GM18870 (cell line): Measurements from ENCODE around the gene DLGAP3.
"Not testable (repeated sequence)": the region's sequence is repeated elsewhere in the genome, so short reads cannot be mapped to it uniquely, and the experiment has no call there.

Source experiments
- ATAC-seq: cut with Tn5 transposase; IDR thresholded peaks from one replicate; pipeline ENCODE4 v1.9.1; 2021; ENCODE audit warnings: moderate library complexity; ENCODE audit not compliant: unreplicated experiment

The DLGAP3 gene

DNA sequence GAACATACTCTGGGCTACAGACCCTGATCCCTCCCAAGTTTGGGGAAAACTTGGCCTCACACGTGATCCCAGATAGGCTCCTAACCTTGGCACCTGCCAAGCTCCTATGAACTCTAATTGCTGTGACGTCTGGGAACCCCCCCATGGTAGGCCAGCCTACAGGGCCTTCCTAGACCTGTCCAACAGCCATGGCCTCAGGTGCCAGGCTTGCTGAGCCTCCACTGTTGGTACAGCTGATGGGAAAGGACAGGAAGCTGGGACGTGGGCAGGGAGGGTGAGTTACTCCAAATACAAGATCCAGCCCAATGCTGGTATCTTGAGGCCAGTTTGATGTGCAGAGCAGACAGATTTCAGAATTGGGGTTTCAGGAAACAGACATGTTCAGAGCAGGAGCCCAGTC, 89.0 kb downstream of the DLGAP3 start:
- no peak for ATAC-seq

DNA sequence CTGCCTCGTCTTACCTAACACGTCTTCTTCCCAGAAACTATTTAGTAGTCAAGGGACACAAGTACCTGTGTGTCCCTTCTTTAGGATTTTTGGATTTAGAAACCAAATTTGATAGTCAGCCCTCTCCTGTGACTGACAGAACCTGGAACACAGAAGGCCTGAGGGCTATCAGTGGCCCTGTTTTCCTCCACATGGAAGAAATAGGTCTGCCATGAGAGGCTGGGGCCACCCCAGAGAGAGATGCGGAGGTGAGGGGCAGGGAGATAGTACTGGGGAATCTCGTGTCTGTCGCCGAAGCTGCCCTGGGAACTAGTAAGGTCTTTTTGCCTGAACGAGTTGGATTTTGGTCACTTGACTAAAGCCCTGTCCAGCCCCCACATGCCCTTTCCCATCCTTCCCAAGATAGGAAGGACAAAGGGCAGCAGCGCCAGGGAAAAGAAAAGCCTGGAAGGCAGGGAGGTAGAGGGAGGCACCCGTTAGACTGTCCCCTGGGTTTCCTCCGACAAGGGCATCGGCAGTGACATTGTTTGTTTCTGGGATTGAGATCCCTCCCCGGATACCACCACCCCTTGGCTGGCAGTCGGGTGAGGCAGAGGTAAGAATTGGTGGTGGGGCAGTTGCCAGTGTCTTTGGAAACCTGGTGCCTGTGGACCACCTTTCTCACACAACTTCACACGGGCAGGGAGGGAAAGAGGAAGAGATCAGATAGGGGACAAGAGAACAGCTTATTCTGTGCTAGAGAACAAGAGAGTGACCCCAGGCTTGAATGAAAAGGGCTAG, 89.7 kb downstream of the DLGAP3 start:
- no peak for ATAC-seq

DNA sequence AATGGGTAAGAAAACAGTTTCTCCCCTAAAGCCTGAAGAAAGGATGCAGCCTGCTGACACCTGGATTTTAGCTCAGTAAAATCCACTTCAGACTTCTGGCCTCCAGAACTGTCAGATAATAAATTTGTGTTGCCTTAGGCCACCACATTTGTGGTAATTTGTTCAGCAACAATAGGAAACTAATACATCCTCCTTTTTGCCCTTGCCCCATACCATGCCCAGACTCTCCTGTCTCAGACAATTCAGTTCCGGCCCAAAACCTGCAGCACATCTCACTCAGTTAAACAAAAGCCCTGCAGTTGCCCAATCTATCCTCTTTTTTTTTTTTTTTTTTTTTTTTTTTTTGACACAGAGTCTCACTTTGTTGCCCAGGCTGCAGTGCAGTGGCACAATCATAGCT, 95.7 kb downstream of the DLGAP3 start:
- no peak for ATAC-seq

DNA sequence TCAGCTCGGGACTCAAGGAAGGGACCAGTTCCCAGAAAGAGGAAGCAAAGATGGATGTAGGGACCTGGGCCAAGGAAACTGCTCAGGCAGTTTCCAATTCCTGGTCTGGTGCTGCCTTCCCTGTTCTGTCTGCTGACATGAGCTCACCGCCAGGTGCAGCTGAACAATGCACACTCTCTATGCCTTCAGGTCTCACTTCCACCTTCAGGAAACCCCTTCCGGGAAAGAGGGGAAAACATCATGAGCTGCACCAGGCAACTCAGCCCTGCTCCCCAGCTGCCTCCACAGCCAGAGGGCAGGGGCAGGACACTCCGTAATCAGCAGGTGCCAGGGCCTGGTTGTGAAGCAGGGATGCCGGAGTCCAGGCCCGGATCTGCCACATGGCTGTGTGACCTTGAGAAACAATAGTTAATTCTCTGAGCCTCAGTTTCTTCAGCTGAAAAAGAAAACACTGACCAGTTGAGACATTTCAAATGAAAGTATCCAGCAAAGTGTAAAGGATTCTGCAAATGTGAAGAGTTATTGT, 97.7 kb downstream of the DLGAP3 start:
- no peak for ATAC-seq

DNA sequence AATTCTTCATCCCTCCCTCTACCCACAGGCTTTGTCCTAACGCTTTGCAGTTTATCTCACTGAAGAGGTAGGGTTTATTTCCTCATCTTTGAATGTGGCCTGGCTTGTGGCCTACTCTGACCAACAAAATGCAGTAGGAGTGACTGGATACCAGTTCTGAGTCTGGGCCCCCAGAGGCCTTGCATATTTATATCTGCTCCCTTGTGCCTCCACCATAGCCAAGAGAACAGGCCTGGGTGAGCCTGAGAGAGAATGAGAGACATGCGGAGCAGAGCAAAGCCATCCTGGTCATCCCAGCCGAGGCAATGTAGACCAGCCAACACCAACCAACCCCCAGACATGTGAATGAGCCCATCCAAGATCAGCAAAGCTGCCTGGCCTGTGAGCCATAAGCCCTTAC, 100.2 kb downstream of the DLGAP3 start:
- ATAC-seq: no peak

DNA sequence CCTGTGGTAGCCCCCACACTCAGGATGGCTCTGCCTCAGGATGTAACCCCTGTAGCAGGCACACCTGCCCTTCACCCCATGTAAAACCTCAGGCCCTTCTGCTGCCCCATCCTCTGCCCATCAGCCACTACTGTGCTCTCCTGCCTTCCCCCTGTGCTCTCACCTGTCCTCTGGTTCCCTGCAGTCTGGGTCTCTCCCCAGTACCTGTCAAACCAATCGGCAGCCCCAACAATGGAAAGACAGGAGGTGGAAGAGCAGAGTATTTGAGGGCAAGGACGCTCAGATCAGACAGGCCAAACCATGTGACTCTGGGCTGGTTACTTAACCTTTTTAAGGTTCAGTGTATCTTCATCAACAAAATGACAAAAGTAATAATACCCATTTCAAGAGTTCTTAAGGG, 100.8 kb downstream of the DLGAP3 start:
- ATAC-seq: no peak

DNA sequence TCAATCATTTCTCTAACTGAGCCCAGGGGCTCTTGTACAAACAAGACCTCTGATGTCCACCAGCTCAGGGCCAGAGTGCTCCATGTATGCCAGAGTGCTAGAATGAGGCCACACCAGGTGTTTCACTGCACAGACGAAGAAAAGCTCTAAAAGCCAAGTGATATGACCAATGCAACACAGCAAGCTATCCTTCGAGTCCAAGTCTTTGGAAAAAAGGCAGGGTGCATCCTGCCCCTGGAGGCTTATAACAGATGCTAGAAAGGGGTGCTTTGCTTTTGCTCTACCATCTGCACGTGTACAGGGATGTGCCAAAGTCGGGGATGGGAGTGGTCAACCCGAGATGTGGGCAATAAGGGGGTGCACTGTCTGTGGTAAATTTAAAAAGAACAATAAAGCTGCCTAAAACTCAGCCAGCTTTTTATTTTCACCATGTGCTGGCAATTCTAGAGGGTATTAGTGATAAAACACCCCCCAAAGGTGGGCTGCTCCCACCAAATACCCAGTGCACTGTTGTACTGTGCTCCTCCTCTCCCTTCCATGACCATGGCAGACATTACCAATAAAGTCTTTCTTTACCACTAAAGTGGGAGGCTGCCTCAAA, 102.0 kb downstream of the DLGAP3 start:
- no peak for ATAC-seq

DNA sequence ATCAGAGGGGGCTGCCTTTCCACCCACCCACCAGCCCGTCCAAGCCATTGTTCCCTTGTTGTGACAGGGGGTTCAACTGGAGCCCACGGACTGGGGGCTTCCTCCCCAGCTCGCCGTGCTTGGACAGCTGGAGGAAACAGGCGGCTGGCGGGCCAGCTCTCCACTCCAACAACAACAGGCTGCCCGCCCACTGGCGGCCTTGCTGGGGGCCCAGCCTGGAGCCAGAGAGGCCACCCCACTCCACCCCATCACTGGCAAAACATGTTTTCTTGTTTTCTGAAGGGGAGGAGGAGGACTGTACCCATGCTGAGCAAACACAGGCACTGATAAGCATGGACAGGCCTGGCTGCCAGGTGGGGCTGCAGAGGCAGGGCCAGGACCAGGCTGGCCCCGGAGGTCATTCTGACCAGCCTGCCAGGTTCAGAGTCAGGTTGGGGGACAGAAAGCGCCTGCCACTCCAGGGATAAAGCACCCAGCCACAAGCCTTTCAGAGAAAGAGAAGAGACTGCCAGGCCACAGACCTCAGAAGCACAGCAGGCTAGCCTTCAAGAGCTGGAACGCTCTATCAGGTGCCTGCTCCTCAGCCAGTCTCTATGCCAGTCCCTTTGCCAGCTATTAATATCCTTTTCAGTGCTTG, 103.9 kb downstream of the DLGAP3 start:
- no peak for ATAC-seq

DNA sequence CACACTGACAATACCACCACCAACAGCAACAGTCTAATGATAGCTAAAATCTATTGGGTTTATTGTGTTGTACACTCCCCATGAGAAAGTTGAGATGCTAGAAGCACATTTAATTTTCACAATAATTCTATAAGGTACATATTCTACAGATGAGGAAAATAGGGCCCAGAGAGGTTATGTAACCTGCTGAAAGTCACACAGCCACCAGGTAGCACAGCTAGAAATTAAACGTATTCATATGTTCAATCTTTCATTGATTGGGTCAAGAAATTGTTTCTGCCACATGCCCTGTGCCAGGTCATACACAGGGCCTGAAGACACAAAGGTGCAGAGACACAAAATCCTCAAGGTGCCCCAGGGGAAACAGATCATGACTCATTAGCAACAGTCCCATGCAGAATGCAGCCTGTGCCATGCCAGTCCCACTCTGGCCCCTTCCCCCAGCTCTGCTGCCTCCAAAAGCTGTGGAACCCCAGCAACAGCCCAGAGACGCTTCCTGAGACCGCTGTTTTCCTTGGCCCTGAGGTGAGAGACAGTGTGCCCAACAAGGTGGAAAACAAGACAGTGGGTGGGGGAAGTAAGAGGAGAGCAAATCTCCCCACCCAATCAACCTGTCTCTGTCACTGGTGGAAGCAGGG, 104.5 kb downstream of the DLGAP3 start:
- no peak for ATAC-seq

DNA sequence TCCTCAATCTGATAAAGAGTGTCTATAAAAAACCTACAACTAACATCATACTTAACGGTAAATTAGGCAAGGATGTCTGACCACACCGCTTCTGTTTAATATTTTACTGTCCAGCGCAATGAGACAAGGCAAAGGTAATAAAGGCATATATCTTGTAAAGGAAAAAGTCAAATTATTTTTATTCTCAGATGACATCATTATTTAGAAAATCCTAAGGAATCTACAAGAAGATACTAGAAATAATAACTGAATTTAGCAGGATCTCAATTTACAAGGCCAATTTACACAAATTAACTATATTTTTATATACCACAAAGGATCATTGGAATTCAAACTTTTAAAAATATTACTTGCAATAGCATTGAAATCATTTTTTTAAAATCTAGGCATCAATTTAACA, 107.2 kb downstream of the DLGAP3 start:
- no peak for ATAC-seq

DNA sequence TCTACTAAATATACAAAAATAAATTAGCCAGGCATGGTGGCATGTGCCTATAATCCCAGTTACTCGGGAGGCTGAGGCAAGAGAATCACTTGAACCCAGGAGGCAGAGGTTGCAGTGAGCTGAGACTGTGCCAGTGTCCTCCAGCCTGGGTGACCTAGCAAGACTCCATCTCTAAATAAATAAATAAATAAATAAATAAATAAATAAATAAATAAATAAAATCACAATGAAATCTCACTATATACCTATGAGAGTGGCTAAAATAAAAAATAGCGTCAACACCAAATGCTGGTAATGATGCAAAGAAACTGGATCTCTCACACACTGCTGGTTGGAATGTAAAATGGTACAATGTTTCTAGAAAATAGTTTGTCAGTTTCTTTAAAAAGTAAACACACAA, 110.6 kb downstream of the DLGAP3 start:
- ATAC-seq: not testable (repeated sequence)

DNA sequence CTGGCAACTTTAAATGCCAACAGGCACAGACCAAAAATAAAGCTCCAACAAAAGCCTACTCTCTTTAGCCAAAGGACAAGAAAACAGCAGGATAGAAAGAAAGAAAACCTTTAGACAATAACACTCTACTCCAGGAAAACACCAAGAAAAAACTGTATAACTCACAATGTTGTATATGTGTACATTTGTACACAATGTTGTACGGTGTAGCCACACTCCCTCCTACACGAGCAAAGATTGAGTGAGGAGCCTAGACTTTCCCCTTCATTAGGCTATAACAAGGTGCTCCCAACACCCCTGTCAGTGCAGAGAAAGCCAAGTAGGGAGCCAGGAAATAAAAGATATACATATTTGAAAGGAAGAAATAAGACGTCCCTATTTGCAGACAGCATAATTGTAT, 112.7 kb downstream of the DLGAP3 start:
- no peak for ATAC-seq

DNA sequence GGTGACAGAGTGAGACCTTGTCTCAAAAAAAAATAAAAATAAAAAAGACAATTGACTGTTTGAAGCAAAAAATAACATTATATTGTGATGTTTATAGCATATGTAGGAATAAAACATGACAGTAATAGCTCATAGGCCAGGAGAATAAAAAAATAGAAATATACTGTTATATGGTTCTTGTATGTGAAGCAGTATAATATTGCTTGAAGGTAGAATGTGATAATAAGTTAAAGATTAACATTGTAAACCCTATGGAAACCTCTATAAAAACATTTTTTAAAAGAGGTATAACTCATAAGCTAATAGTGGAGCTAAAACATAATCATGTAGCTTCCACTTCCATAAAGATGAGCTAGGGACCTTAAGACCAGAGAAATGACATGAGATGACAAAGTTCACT, 113.1 kb downstream of the DLGAP3 start:
- ATAC-seq: no peak
